Heart right ventricle (tissue), 16 donors: ENCODE data around the gene AP2B1. TPM values are rescaled to one million over a fixed set of nuclear protein-coding genes. Genes with fewer than 3 reads are reported as not detected.

Experiments used
- ATAC-seq, 8 donors: fragments of 200-7000 bp; cut with Tn5 transposase; one replicate each; pipeline ENCODE4 v1.9.1; 2020; ENCODE audit warnings: mild to moderate bottlenecking in 8 of 8, moderate library complexity in 8 of 8, moderate number of reproducible peaks in 1 of 8
- DNase-seq, 2 donors: peaks; one replicate each; pipeline ENCODE4 v3.0.0-alpha.2; 2020
- H3K27ac ChIP-seq, 10 donors: fragments of 200-600 bp; sonication (generic) in 2 of 10; one replicate each; pipeline versions ENCODE4 v1.5.0 to v1.8.0; 2020 to 2022; ENCODE audit warnings: mild to moderate bottlenecking in 3 of 10
- H3K27me3 ChIP-seq, 7 donors: fragments of 200-600 bp; one replicate each; pipeline ENCODE4 v1.8.0; 2021 to 2022; ENCODE audit warnings: mild to moderate bottlenecking in 2 of 7
- H3K36me3 ChIP-seq, 9 donors: fragments of 200-600 bp; sonication (generic) in 1 of 9; one replicate each; pipeline versions ENCODE4 v1.5.0 to v1.8.0; 2020 to 2022; ENCODE audit warnings: mild to moderate bottlenecking in 2 of 9
- H3K4me1 ChIP-seq, 9 donors: fragments of 200-600 bp; sonication (generic) in 1 of 9; one replicate each; pipeline versions ENCODE4 v1.5.0 to v1.8.0; 2020 to 2022; ENCODE audit warnings: mild to moderate bottlenecking in 4 of 9
- H3K4me3 ChIP-seq, 10 donors: fragments of 200-600 bp; sonication (generic) in 2 of 10; one replicate each; pipeline versions ENCODE4 v1.5.0 to v1.8.0; 2020 to 2022; ENCODE audit warnings: mild to moderate bottlenecking in 7 of 10, moderate library complexity in 2 of 10
- H3K9me3 ChIP-seq, 11 donors: fragments of 200-600 bp in 10 of 11; sonication (generic) in 2 of 11; one replicate each; pipeline versions ENCODE4 v1.5.0 to v1.8.0; 2013 to 2022; ENCODE audit warnings: mild to moderate bottlenecking in 2 of 11, control low read depth in 1 of 11, moderate library complexity in 1 of 11
- CTCF ChIP-seq, 9 donors: fragments of 200-600 bp; sonication (generic) in 2 of 9; IDR thresholded peaks; one replicate each; pipeline versions ENCODE4 v1.5.0 to v1.8.0; 2021 to 2022; ENCODE audit warnings: antibody characterized with exemption in 9 of 9, mild to moderate bottlenecking in 5 of 9, moderate library complexity in 1 of 9
- WGBS, 2 donors: extraction: QIAGEN DNeasy Blood & Tissue Kit; methylation state at CpG; one replicate each; pipeline ENCODE4 v1.1.7; 2013; ENCODE audit warnings: inconsistent platforms in 1 of 2; 5-methylcytosine and 5-hydroxymethylcytosine counted together
- intact Hi-C, 10 donors: fragments of 100-400 bp; cut with DNase I; formaldehyde crosslinking; loops; one replicate each; pipeline versions ENCODE4 v1.11.1 to v1.14.2; 2022
- polyA plus RNA-seq, 2 donors: library from polyadenylated mRNA; stranded (reverse); fragments of 200-250 nt; gene quantifications; one replicate each; pipeline ENCODE4 v1.2.3, GENCODE V29; 2013
- total RNA-seq, 10 donors: library from RNA; stranded (reverse); fragmentation: NEBNext Ultra II Directional in 3 of 10; extraction: Animal tissue kit (Norgen Biotek cat#: 25700) in 3 of 10; gene quantifications; one replicate each; pipeline versions ENCODE4 v1.2.1 to v1.2.4, GENCODE V29; 2021 to 2023
- donor health status: Arrhythmogenic right ventricular cardiomyopathy.
- donor health status: ischemic (EF 13 %, LVEDD 7.1; RV severe dilation, severe dysfunction).
- donor health status: healthy with polysubstance abuse.
- donor health status: DM: no; HTN: yes; CAD: no.
- donor health status: DM: no; HTN: no; CAD: no.
- donor health status: ischemic (EF 25% LVEDD 6.9; RV normal size, moderate dysfunction).
- donor health status: ischemic (EF 25% LVEDD 5.7; RV mildly dilated, moderate dysfunction).
- donor health status: healthy.
- donor health status: DM: yes; HTN: yes; CAD: no.
- donor health status: Ischemic cardiomyopathy.
- donor health status: ischemic (EF 35%, LVEDD 5.7; RV mildly dilated, moderate dysfunction).
- donor health status: nonischemic (EF 11% LVEDD 7.7; RV severe dilation, severe dysfunction).
- donor health status: DM: yes; HTN: yes; CAD: no.
- donor health status: PGD.
- donor health status: ischemic (EF 29% LVEDD 5.4; RV normal size, mild dysfunction).
- donor health status: nonischemic (EF 23%, LVEDD 6.1; RV moderate dilation, normal function).

The AP2B1 gene
- total and polyA plus RNA-seq, 12 donors, result 20.0 to 173 (median 129) TPM

GRCh38 chr17:35666070-35666469 lies 78.9 kb downstream of the AP2B1 start:
- H3K9me3 ChIP-seq, result no peaks in the 10 kb centered on the region
- H3K4me1 ChIP-seq, result peaks cover 0 to 6% (median 1%) of the 10 kb centered on the region in 9 donors
- no peak overlapping the region for H3K4me3 ChIP-seq
- DNase-seq (no peak), ATAC-seq (no peak)
- peaks cover 0 to 90% (median 6%) of the 10 kb centered on the region in 9 donors for H3K36me3 ChIP-seq
- intact Hi-C loops, result no loop called here
- no peak for TF ChIP-seq CTCF (IDR thresholded peaks at IDR 0.05)
- 48 to 49% methylated on average over 2 of the region's 2 CpGs for WGBS, 2 donors
- no peaks in the 10 kb centered on the region for H3K27me3 ChIP-seq
- no peak overlapping the region for H3K27ac ChIP-seq

- Histone ChIP-seq H3K27me3 (no peaks in the 10 kb centered on the region), H3K9me3 (no peaks in the 10 kb centered on the region), H3K36me3 (peaks cover 0 to 99% (median 10%) of the 10 kb centered on the region in 9 donors), H3K4me3 (no peak overlapping the region), H3K27ac (no peak overlapping the region), H3K4me1 (peaks cover 0 to 11% (median 5%) of the 10 kb centered on the region in 9 donors)
- TF ChIP-seq CTCF (IDR thresholded peaks at IDR 0.05), result no peak
- ATAC-seq, result no peak
- no peak for DNase-seq
- WGBS, 2 donors, result 74 to 77% methylated on average over 2 of the region's 2 CpGs
- intact Hi-C loops, result no loop called here
Measured at GRCh38 chr17:35666967-35667532, 79.9 kb downstream of the AP2B1 start.

GRCh38 chr17:35668802-35669201 lies 81.7 kb downstream of the AP2B1 start:
- peaks cover 0 to 99% (median 11%) of the 10 kb centered on the region in 9 donors for H3K36me3 ChIP-seq
- H3K27me3 ChIP-seq, result no peaks in the 10 kb centered on the region
- H3K27ac ChIP-seq, result no peak overlapping the region
- no peak overlapping the region for H3K4me3 ChIP-seq
- H3K4me1 ChIP-seq, result peaks cover 0 to 11% (median 5%) of the 10 kb centered on the region in 9 donors
- ATAC-seq (no peak), DNase-seq (no peak)
- WGBS, 2 donors, result 85 to 91% methylated on average over 4 of the region's 4 CpGs
- intact Hi-C loops, result no loop called here
- TF ChIP-seq CTCF (IDR thresholded peaks at IDR 0.05), result no peak
- H3K9me3 ChIP-seq, result no peaks in the 10 kb centered on the region

GRCh38 chr17:35674552-35674951 lies 87.4 kb downstream of the AP2B1 start:
- WGBS, 2 donors, result 84 to 86% methylated on average over 5 of the region's 5 CpGs
- Histone ChIP-seq H3K4me1 (peaks cover 0 to 11% (median 5%) of the 10 kb centered on the region in 9 donors), H3K27ac (no peak overlapping the region), H3K36me3 (peaks cover 0 to 95% (median 23%) of the 10 kb centered on the region in 9 donors), H3K9me3 (no peaks in the 10 kb centered on the region), H3K4me3 (no peak overlapping the region), H3K27me3 (no peaks in the 10 kb centered on the region)
- no peak for DNase-seq
- ATAC-seq, result no peak
- no peak for TF ChIP-seq CTCF (IDR thresholded peaks at IDR 0.05)
- intact Hi-C loops, result no loop called here
